A549 (cell line): ENCODE measurements around the gene TSHZ3.

Experiments
- PHF8 ChIP-seq: fragments of 200-600 bp; sonication (generic); IDR thresholded peaks from 2 replicates; pipeline ENCODE4 v1.6.1; 2016; ENCODE audit warnings: low read depth, mild to moderate bottlenecking, antibody characterized with exemption, moderate library complexity, borderline replicate concordance
- POLR2AphosphoS2 ChIP-seq: conservative IDR thresholded peaks from 2 replicates; pipeline ENCODE4 v1.6.1; 2012; ENCODE audit warnings: low read length, improper control_type of control experiment, inconsistent platforms

GRCh38 chr19:31347828-31348392, 1.3 kb downstream of the TSHZ3 start:
- TF ChIP-seq PHF8 (no peak), POLR2AphosphoS2 (no peak)
